Activated CD8-positive, alpha-beta T cell treated with anti-CD3 and anti-CD28 coated beads, Interleukin-2, amount 10 ng/mL, durations not matched to agents 7 days and 5 days (primary cell): ENCODE measurements around the gene CERS3. TPM values are rescaled to one million over a fixed set of nuclear protein-coding genes. Genes with fewer than 3 reads are reported as not detected.
"Not testable (repeated sequence)": the region's sequence is repeated elsewhere in the genome, so short reads cannot be mapped to it uniquely, and the experiment has no call there.

Experiments
- ATAC-seq: fragments of 150-1000 bp; cut with Tn5 transposase; one replicate; pipeline ENCODE4 v1.10.0; 2021; ENCODE audit warnings: moderate library complexity
- CTCF ChIA-PET: fragments of 350-600 bp; sonication (Branson Sonifier 250); formaldehyde crosslinking; loops from one replicate; lab custom pipeline; 2021; ENCODE audit warnings: antibody characterized with exemption; lab: Charles Lee
- POLR2A ChIA-PET: fragments of 350-600 bp; sonication (Branson Sonifier 250); formaldehyde crosslinking; loops from one replicate; lab custom pipeline; 2021; ENCODE audit warnings: antibody characterized with exemption; lab: Charles Lee
- DNase-seq: peaks from one replicate; pipeline ENCODE4 v3.0.0-alpha.2; 2020
- H3K27ac Mint-ChIP-seq: one replicate; pipeline ENCODE4 v1.8.0; 2021; ENCODE audit warnings: mild to moderate bottlenecking, mixed read lengths
- H3K27me3 Mint-ChIP-seq: one replicate; pipeline ENCODE4 v1.8.0; 2021; ENCODE audit warnings: low read depth, mixed read lengths
- H3K36me3 Mint-ChIP-seq: one replicate; pipeline ENCODE4 v1.8.0; 2021; ENCODE audit warnings: low read depth, mixed read lengths
- H3K4me1 Mint-ChIP-seq: one replicate; pipeline ENCODE4 v1.8.0; 2021; ENCODE audit warnings: low read depth, mixed read lengths
- H3K4me3 Mint-ChIP-seq: one replicate; pipeline ENCODE4 v1.8.0; 2021; ENCODE audit warnings: mild to moderate bottlenecking, mixed read lengths
- H3K9me3 Mint-ChIP-seq: one replicate; pipeline ENCODE4 v1.8.0; 2022; ENCODE audit warnings: mixed read lengths; ENCODE audit not compliant: insufficient read depth
- total RNA-seq, 2 experiments: library from RNA; stranded (reverse); gene quantifications; one replicate each; pipeline ENCODE4 v1.2.3, GENCODE V29; 2021

The CERS3 gene
- total RNA-seq, 2 experiments from 2014 or later, result 0.18 TPM; not detected in 1

GRCh38 chr15:100463515-100463914 lies 65.2 kb downstream of the CERS3 start:
- DNase-seq, result no peak
- POLR2A ChIA-PET, result no interaction called here
- CTCF ChIA-PET, result interaction anchor here (1.0 kb wide), 1 partner anchor 113 kb away, joined by 3 read pairs; no protein-coding TSS in a partner anchor
- Mint-ChIP-seq H3K27me3 (no peaks in the 10 kb centered on the region), H3K36me3 (no peaks in the 10 kb centered on the region), H3K27ac (no peak overlapping the region), H3K4me1 (peaks cover 11% of the 10 kb centered on the region), H3K4me3 (no peak overlapping the region), H3K9me3 (no peaks in the 10 kb centered on the region)
- no peak for ATAC-seq

- ChIA-PET CTCF (no interaction called here), POLR2A (no interaction called here)
- Mint-ChIP-seq H3K4me3 (no peak overlapping the region), H3K36me3 (no peaks in the 10 kb centered on the region), H3K27me3 (no peaks in the 10 kb centered on the region), H3K4me1 (peaks cover 11% of the 10 kb centered on the region), H3K9me3 (no peaks in the 10 kb centered on the region), H3K27ac (no peak overlapping the region)
- DNase-seq (no peak), ATAC-seq (no peak)
These were observed 67.7 kb downstream of the CERS3 start for GRCh38 chr15:100461049-100461448.

GRCh38 chr15:100457201-100457600 lies 71.5 kb downstream of the CERS3 start:
- Mint-ChIP-seq H3K9me3 (no peaks in the 10 kb centered on the region), H3K4me3 (no peak overlapping the region), H3K4me1 (no peaks in the 10 kb centered on the region), H3K27me3 (no peaks in the 10 kb centered on the region), H3K36me3 (no peaks in the 10 kb centered on the region), H3K27ac (no peak overlapping the region)
- ChIA-PET CTCF (no interaction called here), POLR2A (no interaction called here)
- ATAC-seq (no peak), DNase-seq (no peak)

- CTCF ChIA-PET, result no interaction called here
- H3K27ac Mint-ChIP-seq, result no peak overlapping the region
- ATAC-seq (no peak), DNase-seq (no peak)
- H3K4me3 Mint-ChIP-seq, result no peak overlapping the region
- H3K36me3 Mint-ChIP-seq, result no peaks in the 10 kb centered on the region
- H3K27me3 Mint-ChIP-seq, result no peaks in the 10 kb centered on the region
- no peaks in the 10 kb centered on the region for H3K4me1 Mint-ChIP-seq
- POLR2A ChIA-PET, result no interaction called here
- peaks cover 6% of the 10 kb centered on the region for H3K9me3 Mint-ChIP-seq
These were observed 74.6 kb downstream of the CERS3 start for GRCh38 chr15:100454148-100454547.

- POLR2A ChIA-PET, result no interaction called here
- no peak overlapping the region for H3K27ac Mint-ChIP-seq
- ATAC-seq (no peak), DNase-seq (no peak)
- H3K4me3 Mint-ChIP-seq, result no peak overlapping the region
- peaks cover 6% of the 10 kb centered on the region for H3K9me3 Mint-ChIP-seq
- H3K4me1 Mint-ChIP-seq, result no peaks in the 10 kb centered on the region
- H3K27me3 Mint-ChIP-seq, result no peaks in the 10 kb centered on the region
- no peaks in the 10 kb centered on the region for H3K36me3 Mint-ChIP-seq
- CTCF ChIA-PET, result no interaction called here
These were observed 80.3 kb downstream of the CERS3 start for GRCh38 chr15:100448481-100448880.

GRCh38 chr15:100441063-100441462 lies 87.7 kb downstream of the CERS3 start:
- H3K36me3 Mint-ChIP-seq, DNase-seq, H3K9me3 Mint-ChIP-seq, H3K4me3 Mint-ChIP-seq, H3K4me1 Mint-ChIP-seq, ATAC-seq, POLR2A ChIA-PET, H3K27ac Mint-ChIP-seq, H3K27me3 Mint-ChIP-seq, CTCF ChIA-PET: not testable (repeated sequence)

GRCh38 chr15:100439514-100439913 lies 89.2 kb downstream of the CERS3 start:
- Mint-ChIP-seq H3K4me1 (no peaks in the 10 kb centered on the region), H3K27me3 (no peaks in the 10 kb centered on the region), H3K9me3 (no peaks in the 10 kb centered on the region), H3K4me3 (no peak overlapping the region), H3K36me3 (no peaks in the 10 kb centered on the region), H3K27ac (no peak overlapping the region)
- CTCF ChIA-PET, result no interaction called here
- ATAC-seq, result no peak
- POLR2A ChIA-PET, result no interaction called here
- DNase-seq, result no peak

GRCh38 chr15:100438570-100438969 lies 90.2 kb downstream of the CERS3 start:
- Mint-ChIP-seq H3K9me3 (no peaks in the 10 kb centered on the region), H3K4me3 (no peak overlapping the region), H3K27ac (no peak overlapping the region), H3K4me1 (no peaks in the 10 kb centered on the region), H3K36me3 (no peaks in the 10 kb centered on the region), H3K27me3 (no peaks in the 10 kb centered on the region)
- DNase-seq (no peak), ATAC-seq (no peak)
- POLR2A ChIA-PET, result no interaction called here
- CTCF ChIA-PET, result interaction anchor here (0.9 kb wide), 1 partner anchor 88 kb away, joined by 4 read pairs; no protein-coding TSS in a partner anchor

- Mint-ChIP-seq H3K27me3 (no peaks in the 10 kb centered on the region), H3K9me3 (no peaks in the 10 kb centered on the region), H3K4me1 (no peaks in the 10 kb centered on the region), H3K36me3 (no peaks in the 10 kb centered on the region), H3K27ac (no peak overlapping the region), H3K4me3 (no peak overlapping the region)
- POLR2A ChIA-PET, result no interaction called here
- CTCF ChIA-PET, result interaction anchor here (0.7 kb wide), 1 partner anchor 412 kb away, joined by 3 read pairs; no protein-coding TSS in a partner anchor
- ATAC-seq, result no peak
- no peak for DNase-seq
These were observed 91.5 kb downstream of the CERS3 start for GRCh38 chr15:100437261-100437660.

- H3K9me3 Mint-ChIP-seq, result no peaks in the 10 kb centered on the region
- H3K4me1 Mint-ChIP-seq, result no peaks in the 10 kb centered on the region
- CTCF ChIA-PET, result interaction anchor here (2.4 kb wide), 1 partner anchor 84 kb away, joined by 6 read pairs; no protein-coding TSS in a partner anchor
These were observed 94.2 kb downstream of the CERS3 start for GRCh38 chr15:100434561-100434960.

GRCh38 chr15:100434038-100434437 lies 94.7 kb downstream of the CERS3 start:
- no peaks in the 10 kb centered on the region for H3K9me3 Mint-ChIP-seq
- no peaks in the 10 kb centered on the region for H3K27me3 Mint-ChIP-seq
- POLR2A ChIA-PET, result interaction anchor here (0.6 kb wide), 1 partner anchor 213 kb away, joined by 4 read pairs; no protein-coding TSS in a partner anchor
- no peak for ATAC-seq
- DNase-seq, result no peak
- H3K4me3 Mint-ChIP-seq, result no peak overlapping the region
- H3K27ac Mint-ChIP-seq, result no peak overlapping the region
- H3K36me3 Mint-ChIP-seq, result no peaks in the 10 kb centered on the region
- CTCF ChIA-PET, result interaction anchor here (1.1 kb wide), 1 partner anchor 139 kb away, joined by 3 read pairs; no protein-coding TSS in a partner anchor
- H3K4me1 Mint-ChIP-seq, result no peaks in the 10 kb centered on the region

More at GRCh38 chr15:100434561-100434960, 94.2 kb downstream of the CERS3 start:
- Mint-ChIP-seq H3K27ac (no peak overlapping the region), H3K27me3 (no peaks in the 10 kb centered on the region), H3K36me3 (no peaks in the 10 kb centered on the region), H3K4me3 (no peak overlapping the region)
- DNase-seq, result no peak
- POLR2A ChIA-PET, result no interaction called here
- ATAC-seq, result no peak

GRCh38 chr15:100433304-100433703 lies 95.4 kb downstream of the CERS3 start:
- H3K4me3 Mint-ChIP-seq, result no peak overlapping the region
- DNase-seq, result no peak
- POLR2A ChIA-PET, result interaction anchor here (0.6 kb wide), 1 partner anchor 214 kb away, joined by 4 read pairs; no protein-coding TSS in a partner anchor

More at GRCh38 chr15:100433304-100433703, 95.4 kb downstream of the CERS3 start:
- no peaks in the 10 kb centered on the region for H3K27me3 Mint-ChIP-seq
- no peak overlapping the region for H3K27ac Mint-ChIP-seq
- no peak for ATAC-seq
- no peaks in the 10 kb centered on the region for H3K9me3 Mint-ChIP-seq
- H3K36me3 Mint-ChIP-seq, result no peaks in the 10 kb centered on the region
- no peaks in the 10 kb centered on the region for H3K4me1 Mint-ChIP-seq
- CTCF ChIA-PET, result interaction anchor here (1.1 kb wide), 1 partner anchor 139 kb away, joined by 3 read pairs; no protein-coding TSS in a partner anchor
